ENCODE results near the gene UNC80.

Gene UNC80

GRCh38 chr2:210034087-210034683 is 262.6 kb downstream of the UNC80 start:
- no peak for DNase-seq (ENCODE audit: low spot score)
- no peak for TF ChIP-seq CTCF (IDR thresholded peaks at IDR 0.05; ENCODE audit: extremely low read depth, missing control alignments)

- TF ChIP-seq CTCF (IDR thresholded peaks at IDR 0.05; ENCODE audit: extremely low read depth, missing control alignments): no peak
Observed at GRCh38 chr2:210035679-210036078, 264.0 kb downstream of the UNC80 start.

GRCh38 chr2:210038078-210038477 is 266.4 kb downstream of the UNC80 start:
- no peak for TF ChIP-seq CTCF (IDR thresholded peaks at IDR 0.05; ENCODE audit: extremely low read depth, missing control alignments)
- no peak for DNase-seq (ENCODE audit: low spot score)

More at GRCh38 chr2:210035679-210036078, 264.0 kb downstream of the UNC80 start:
- no peak for DNase-seq (ENCODE audit: low spot score)

- TF ChIP-seq CTCF (IDR thresholded peaks at IDR 0.05; ENCODE audit: extremely low read depth, missing control alignments): no peak
- DNase-seq (ENCODE audit: low spot score): no peak
Observed at GRCh38 chr2:210046851-210047500, 275.3 kb downstream of the UNC80 start.
